CD4-positive, alpha-beta T cell (primary cell): Measurements from ENCODE around the gene ARHGAP26. TPM values are rescaled to one million over a fixed set of nuclear protein-coding genes. Genes with fewer than 3 reads are reported as not detected.

ENCODE experiments used
- ATAC-seq: fragments of 200-7000 bp; cut with Tn5 transposase; one replicate; pipeline ENCODE4 v1.10.0; 2022; ENCODE audit warnings: mild to moderate bottlenecking; ENCODE audit not compliant: poor library complexity
- CTCF ChIA-PET: fragments of 350-600 bp; sonication (Branson Sonifier 250); formaldehyde crosslinking; loops from one replicate; lab custom pipeline; 2021; ENCODE audit warnings: antibody characterized with exemption, inconsistent platforms; lab: Charles Lee
- POLR2A ChIA-PET: fragments of 350-600 bp; sonication (Branson Sonifier 250); formaldehyde crosslinking; loops from one replicate; lab custom pipeline; 2021; ENCODE audit warnings: antibody characterized with exemption, inconsistent platforms; lab: Charles Lee
- DNase-seq, 14 experiments: peaks; one replicate each; pipeline ENCODE4 v3.0.0-alpha.2; 2013 to 2020; ENCODE audit warnings: mixed read lengths in 2 of 14
- H3K27ac ChIP-seq, 2 donors: one replicate each; pipeline versions ENCODE4 v1.5.1 to v1.7.0; 2013; ENCODE audit warnings: low read length in 2 of 2, low read depth in 1 of 2, mild to moderate bottlenecking in 1 of 2
- H3K27me3 ChIP-seq, 2 experiments: 1 replicate in 1 of 2; 2 replicates in 1 of 2; pipeline versions ENCODE4 v1.6.1 to v1.7.0; 2013; ENCODE audit warnings: low read length in 2 of 2, control low read depth in 1 of 2, mild to moderate bottlenecking in 1 of 2, moderate library complexity in 1 of 2; ENCODE audit not compliant: insufficient read depth in 2 of 2, control insufficient read depth in 1 of 2
- H3K36me3 ChIP-seq: one replicate; pipeline ENCODE4 v1.6.1; 2013; ENCODE audit warnings: low read length, control low read depth; ENCODE audit not compliant: insufficient read depth
- H3K4me1 ChIP-seq: one replicate; pipeline ENCODE4 v1.6.1; 2013; ENCODE audit warnings: low read length, control low read depth; ENCODE audit not compliant: insufficient read depth
- H3K4me3 ChIP-seq: one replicate; pipeline ENCODE4 v1.5.1; 2013; ENCODE audit warnings: mild to moderate bottlenecking, low read length, moderate library complexity
- H3K9me3 ChIP-seq, 2 experiments: 1 replicate in 1 of 2; 2 replicates in 1 of 2; pipeline versions ENCODE4 v1.6.1 to v1.7.0; 2013; ENCODE audit warnings: low read length in 2 of 2, mild to moderate bottlenecking in 2 of 2, control low read depth in 1 of 2, moderate library complexity in 1 of 2; ENCODE audit not compliant: control insufficient read depth in 1 of 2, insufficient read depth in 1 of 2
- H3K27ac Mint-ChIP-seq: one replicate; pipeline ENCODE4 v1.8.0; 2020; ENCODE audit warnings: mixed read lengths
- H3K27me3 Mint-ChIP-seq: one replicate; pipeline ENCODE4 v1.8.0; 2021; ENCODE audit warnings: mixed read lengths
- H3K36me3 Mint-ChIP-seq: one replicate; pipeline ENCODE4 v1.8.0; 2021; ENCODE audit warnings: low read depth, mixed read lengths
- H3K4me1 Mint-ChIP-seq: one replicate; pipeline ENCODE4 v1.8.0; 2021; ENCODE audit warnings: low read depth, mixed read lengths
- H3K4me3 Mint-ChIP-seq: one replicate; pipeline ENCODE4 v1.8.0; 2020; ENCODE audit warnings: mild to moderate bottlenecking, mixed read lengths
- H3K9me3 Mint-ChIP-seq: one replicate; pipeline ENCODE4 v1.8.0; 2020; ENCODE audit warnings: mixed read lengths
- CTCF ChIP-seq: fragments of 200-600 bp; IDR thresholded peaks from one replicate; pipeline ENCODE4 v1.8.0; 2022; ENCODE audit warnings: antibody characterized with exemption, mild to moderate bottlenecking
- intact Hi-C, 2 experiments: fragments of 100-400 bp; cut with DNase I in 1 of 2; cut with micrococcal nuclease in 1 of 2; formaldehyde crosslinking; loops; one replicate each; pipeline versions ENCODE4 v1.15.1 to v1.9.0; 2023 to 2025; cut with DNase I, micrococcal nuclease
- total RNA-seq, 174 experiments: library from RNA in 2 of 174; stranded (reverse) in 2 of 174; gene quantifications; one replicate each; pipeline ENCODE4 v1.2.3 and lab custom pipeline; 2021 to 2026

Gene ARHGAP26
- total RNA-seq, 2 experiments from 2014 or later: 24.9 to 27.3 TPM

GRCh38 chr5:143017541-143017940 lies 247.4 kb downstream of the ARHGAP26 start:
- no peaks in the 10 kb centered on the region for H3K36me3 ChIP-seq
- ATAC-seq (no peak), DNase-seq (no peak)
- intact Hi-C loops: loop anchor here (5.0 kb wide), 2 partner anchors 595 to 810 kb away; no protein-coding TSS in a partner anchor
- peaks cover 5% of the 10 kb centered on the region for H3K4me1 Mint-ChIP-seq
- POLR2A ChIA-PET: no interaction called here
- peaks cover 34% of the 10 kb centered on the region for H3K36me3 Mint-ChIP-seq
- no peak overlapping the region for H3K4me3 ChIP-seq
- no peak overlapping the region for H3K27ac Mint-ChIP-seq
- no peak overlapping the region for H3K27ac ChIP-seq
- CTCF ChIA-PET: no interaction called here
- H3K4me1 ChIP-seq: no peaks in the 10 kb centered on the region
- no peak overlapping the region for H3K4me3 Mint-ChIP-seq
- no peak for TF ChIP-seq CTCF
- H3K9me3 Mint-ChIP-seq: no peaks in the 10 kb centered on the region
- H3K27me3 ChIP-seq: no peaks in the 10 kb centered on the region
- no peaks in the 10 kb centered on the region for H3K9me3 ChIP-seq
- no peaks in the 10 kb centered on the region for H3K27me3 Mint-ChIP-seq

- Mint-ChIP-seq H3K27ac (no peak overlapping the region), H3K27me3 (no peaks in the 10 kb centered on the region), H3K4me3 (no peak overlapping the region), H3K4me1 (peaks cover 8% of the 10 kb centered on the region), H3K9me3 (no peaks in the 10 kb centered on the region), H3K36me3 (peaks cover 34% of the 10 kb centered on the region)
- TF ChIP-seq CTCF: no peak
- Histone ChIP-seq H3K36me3 (no peaks in the 10 kb centered on the region), H3K27ac (no peak overlapping the region), H3K4me1 (no peaks in the 10 kb centered on the region), H3K4me3 (no peak overlapping the region), H3K27me3 (no peaks in the 10 kb centered on the region), H3K9me3 (no peaks in the 10 kb centered on the region)
- ATAC-seq: no peak
- DNase-seq: no peak
- ChIA-PET POLR2A (no interaction called here), CTCF (interaction anchor here (1.1 kb wide), 1 partner anchor 9 kb away, joined by 3 read pairs; no protein-coding TSS in a partner anchor)
- intact Hi-C loops: loop anchor here (5.0 kb wide), 2 partner anchors 596 to 809 kb away; no protein-coding TSS in a partner anchor
These were observed 247.8 kb downstream of the ARHGAP26 start for GRCh38 chr5:143017992-143018391.

GRCh38 chr5:143019157-143019556 lies 249.0 kb downstream of the ARHGAP26 start:
- Histone ChIP-seq H3K9me3 (no peaks in the 10 kb centered on the region), H3K36me3 (no peaks in the 10 kb centered on the region), H3K27me3 (no peaks in the 10 kb centered on the region), H3K4me3 (no peak overlapping the region), H3K4me1 (peaks cover 10% of the 10 kb centered on the region), H3K27ac (no peak overlapping the region)
- Mint-ChIP-seq H3K9me3 (no peaks in the 10 kb centered on the region), H3K4me3 (no peak overlapping the region), H3K27me3 (no peaks in the 10 kb centered on the region), H3K4me1 (peaks cover 20% of the 10 kb centered on the region), H3K36me3 (peaks cover 31% of the 10 kb centered on the region), H3K27ac (no peak overlapping the region)
- intact Hi-C loops: loop anchor here (5.0 kb wide), 2 partner anchors 597 to 808 kb away; no protein-coding TSS in a partner anchor
- ChIA-PET CTCF (no interaction called here), POLR2A (no interaction called here)
- no peak for ATAC-seq
- TF ChIP-seq CTCF: no peak
- no peak for DNase-seq
